Measurements from ENCODE around the gene RPL6.
"Not testable (repeated sequence)": the region's sequence is repeated elsewhere in the genome, so short reads cannot be mapped to it uniquely, and the experiment has no call there.

The RPL6 gene

DNA sequence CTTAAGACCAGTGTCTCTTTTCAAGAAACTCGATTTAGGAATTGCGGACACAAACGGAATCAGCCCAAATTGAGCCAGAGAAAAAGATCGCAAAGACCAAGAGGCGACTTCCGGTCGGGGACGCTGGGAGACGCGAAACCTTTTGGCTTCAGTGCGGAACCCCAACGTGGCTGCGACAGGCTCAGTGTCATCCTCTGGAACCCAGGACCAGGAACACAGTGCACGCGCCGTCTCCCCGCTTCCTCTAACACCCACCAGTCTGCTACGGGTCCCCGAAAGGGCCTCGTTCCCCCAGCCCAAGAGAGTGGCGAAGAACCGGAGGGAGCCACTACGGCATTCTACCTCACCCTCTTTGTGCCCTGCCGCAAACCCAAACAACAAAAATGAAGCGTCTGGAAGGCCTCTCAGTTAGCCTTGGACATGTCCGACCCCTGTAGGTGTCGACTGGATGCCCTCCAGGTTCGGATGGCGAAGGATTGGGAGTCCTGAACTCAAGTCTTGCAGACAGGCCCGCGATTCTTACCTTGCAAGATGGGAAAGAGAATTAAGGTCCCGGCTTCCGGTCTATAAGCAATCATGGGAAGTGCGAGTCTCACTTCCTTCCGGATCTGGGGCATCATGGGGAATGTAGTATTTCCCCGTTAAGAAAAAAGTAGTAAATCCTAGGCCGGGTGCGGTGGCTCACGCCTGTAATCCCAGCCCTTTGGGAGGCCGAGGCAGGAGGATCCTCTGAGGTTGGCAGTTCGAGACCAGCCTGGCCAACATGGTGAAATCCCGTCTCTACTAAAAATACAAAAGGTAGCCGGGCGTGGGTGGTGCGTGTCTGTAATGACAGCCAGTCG, at the start of gene RPL6:
RPL6 (minus strand) TSS at position 542 of the 842 bp plus-strand sequence. CDS start 949 bp downstream, outside the sequence.
- DNase-seq, result peak; percentile 71

DNA sequence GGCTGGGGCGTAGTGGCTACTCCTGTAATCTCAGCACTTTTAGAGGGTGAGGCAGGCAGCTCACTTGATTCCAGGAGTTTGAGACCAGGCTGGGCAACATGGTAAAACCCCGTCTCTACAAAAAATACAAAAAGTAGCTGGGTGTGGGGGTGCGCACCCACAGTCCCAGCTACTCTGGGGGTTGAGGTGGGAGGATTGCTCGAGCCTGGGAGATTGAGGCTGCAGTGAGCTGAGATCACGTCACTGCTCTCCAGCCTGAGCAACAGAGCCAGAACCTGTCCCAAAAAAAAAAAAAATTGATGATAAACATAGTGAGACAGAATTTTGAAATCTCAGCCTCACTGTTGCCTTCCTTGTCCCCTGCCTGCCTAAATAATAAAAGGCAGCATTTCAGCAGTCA, 49.3 kb upstream of the RPL6 start:
- no peak for DNase-seq

DNA sequence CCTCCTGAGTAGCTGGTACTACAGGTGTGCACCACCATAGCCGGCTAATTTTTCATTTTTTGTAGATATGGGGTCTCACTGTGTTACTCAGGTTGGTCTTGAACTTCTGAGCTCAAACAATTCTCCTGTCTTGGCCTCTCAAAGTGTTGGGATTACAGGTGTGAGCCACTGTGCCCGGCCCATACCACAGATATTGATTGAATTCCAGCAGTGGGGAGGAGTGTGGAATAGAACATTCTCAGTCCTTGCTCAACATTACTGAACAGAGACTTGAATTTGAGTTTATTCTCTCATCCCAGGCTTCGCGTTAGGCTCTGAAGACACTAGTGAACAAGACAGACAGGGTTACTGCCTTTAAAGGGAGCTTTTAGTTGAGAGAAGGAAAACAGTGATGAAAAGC, 48.9 kb upstream of the RPL6 start:
- no peak for DNase-seq

DNA sequence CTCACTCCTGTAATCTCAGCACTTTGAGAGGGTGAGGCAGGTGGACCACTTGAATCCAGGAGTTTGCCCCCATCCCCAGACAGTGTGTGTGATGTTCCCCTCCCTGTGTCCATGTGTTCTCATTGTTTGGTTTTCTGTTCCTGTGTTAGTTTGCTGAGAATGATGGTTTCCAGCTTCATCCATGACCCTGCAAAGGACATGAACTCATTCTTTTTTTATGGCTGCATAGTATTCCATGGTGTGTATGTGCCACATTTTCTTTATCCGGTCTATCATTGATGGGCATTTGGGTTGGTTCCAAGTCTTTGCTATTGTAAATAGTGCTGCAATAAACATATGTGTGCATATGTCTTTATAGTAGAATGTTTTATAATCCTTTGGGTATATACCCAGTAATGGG, 47.7 kb upstream of the RPL6 start:
- not testable (repeated sequence) for DNase-seq

DNA sequence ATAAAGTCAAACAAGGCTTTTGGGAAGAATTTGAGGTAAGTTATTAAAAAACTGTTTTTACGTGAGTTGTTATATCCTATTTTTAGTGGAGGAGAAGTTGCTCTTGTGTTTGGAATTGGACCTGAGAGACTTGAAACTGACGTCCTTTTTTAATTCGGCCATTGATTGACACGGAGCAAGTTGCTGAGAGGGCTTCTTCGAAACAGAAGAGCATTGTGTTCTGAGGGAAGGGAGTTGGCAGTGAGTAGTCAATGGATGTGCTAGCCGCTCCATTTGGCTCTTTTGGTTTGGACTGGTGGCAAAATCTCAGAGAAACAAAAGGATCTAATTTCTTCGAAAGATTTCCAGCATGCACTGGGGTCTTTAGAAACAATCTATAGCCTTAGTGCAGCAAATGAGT, 46.6 kb upstream of the RPL6 start:
- no peak for DNase-seq

DNA sequence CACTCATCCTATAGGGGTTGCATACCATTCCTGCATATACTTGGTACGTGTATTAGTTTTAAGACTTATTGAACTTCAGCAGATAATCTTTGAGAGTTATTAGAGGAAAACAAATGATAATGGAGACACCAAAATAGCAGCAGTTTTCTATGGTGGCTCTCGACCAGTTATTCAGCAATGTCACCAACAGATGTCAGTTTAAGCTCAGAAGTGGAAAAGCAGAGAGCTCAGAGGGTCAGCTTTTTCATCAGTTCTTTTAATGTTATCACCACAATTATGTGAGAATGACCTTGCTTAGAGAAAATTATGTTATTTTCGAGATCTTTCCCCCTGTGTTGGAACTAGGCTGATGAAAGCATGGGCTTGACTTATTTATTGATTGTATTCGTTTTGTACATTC, 41.3 kb upstream of the RPL6 start:
- no peak for DNase-seq

DNA sequence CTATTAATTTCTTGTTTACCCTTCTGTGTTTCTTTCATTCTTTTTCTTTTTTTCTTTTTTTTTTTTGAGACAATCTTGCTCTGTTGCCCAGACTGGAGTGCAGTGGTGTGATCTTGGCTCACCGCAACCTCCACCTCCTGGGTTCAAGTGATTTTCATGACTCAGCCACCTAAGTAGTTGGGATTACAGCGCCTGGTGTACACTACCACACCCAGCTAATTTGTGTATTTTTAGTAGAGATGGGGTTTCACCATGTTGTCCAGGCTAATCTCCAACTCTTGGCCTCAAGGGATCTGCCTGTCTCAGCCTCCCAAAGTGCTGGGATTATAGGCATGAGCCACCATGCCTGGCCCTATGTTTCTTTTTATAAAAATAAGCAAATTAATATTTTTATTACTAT, 38.8 kb upstream of the RPL6 start:
- DNase-seq, result not testable (repeated sequence)

DNA sequence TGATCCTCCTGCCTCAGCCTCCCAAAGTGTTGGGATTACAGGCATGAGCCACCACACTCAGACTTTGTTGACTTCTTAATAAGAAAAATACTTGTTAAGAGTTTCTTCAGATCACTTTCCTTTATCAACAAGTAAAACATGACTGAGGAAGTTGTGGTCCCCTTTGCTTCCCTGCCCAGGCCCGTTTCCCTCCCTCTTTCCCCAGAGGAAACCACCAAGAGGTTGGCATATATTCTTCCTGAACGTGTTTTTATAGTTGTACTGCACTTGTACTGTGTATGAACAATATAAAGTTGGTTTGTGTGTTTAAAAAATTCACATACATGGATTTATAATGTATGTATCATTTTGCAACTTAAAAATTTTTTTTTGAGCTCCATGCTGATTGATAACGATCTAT, 37.7 kb upstream of the RPL6 start:
- no peak for DNase-seq

DNA sequence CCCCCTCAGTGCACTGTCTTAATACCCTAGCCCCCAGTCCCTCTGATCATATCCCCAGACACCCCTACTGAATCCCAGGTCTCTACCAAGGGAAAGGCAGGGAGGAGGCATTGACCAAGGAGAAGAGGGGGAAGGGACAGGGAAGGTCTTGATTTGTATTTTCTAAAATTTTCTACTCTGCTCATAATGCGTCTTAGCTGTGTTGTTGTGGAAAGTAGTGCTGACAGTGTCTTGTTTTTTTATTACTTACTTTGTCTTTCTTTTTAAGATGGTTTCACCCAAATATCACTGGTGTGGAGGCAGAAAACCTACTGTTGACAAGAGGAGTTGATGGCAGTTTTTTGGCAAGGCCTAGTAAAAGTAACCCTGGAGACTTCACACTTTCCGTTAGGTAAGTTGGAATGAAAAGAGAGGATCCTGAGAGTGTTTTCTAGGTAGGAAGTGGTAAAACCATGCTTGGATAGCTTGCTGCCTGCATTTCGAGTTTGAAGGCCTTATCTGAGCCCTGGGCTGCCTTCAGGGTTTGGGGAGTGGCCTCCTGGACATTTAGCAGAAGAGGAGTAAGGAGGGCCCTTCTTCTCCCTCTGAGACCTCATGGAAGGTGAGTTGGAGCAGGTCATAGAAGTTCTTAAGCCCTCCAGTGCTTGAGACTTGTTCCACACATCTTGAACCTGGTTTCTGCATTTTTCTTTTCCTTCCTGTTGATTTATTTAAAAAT, 36.8 kb upstream of the RPL6 start:
- DNase-seq, result no peak

DNA sequence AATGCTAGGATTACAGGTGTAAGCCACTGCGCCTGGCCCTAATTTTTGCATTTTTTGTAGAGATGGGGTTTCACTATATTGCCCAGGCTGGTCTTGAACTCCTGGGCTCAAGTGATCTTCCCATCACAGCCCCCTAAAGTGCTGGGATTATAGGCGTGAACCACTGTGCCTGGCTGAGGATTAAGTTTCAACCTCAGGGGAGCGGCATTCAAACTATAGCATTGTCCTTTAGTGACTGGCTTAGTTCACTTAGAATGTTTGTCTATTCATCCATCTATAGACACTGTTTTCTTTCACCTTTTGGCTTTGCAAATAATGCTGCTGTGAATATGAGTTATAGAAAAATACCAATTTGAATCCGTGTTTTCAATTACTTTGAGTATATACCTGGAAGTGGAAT, 34.5 kb upstream of the RPL6 start:
- no peak for DNase-seq

DNA sequence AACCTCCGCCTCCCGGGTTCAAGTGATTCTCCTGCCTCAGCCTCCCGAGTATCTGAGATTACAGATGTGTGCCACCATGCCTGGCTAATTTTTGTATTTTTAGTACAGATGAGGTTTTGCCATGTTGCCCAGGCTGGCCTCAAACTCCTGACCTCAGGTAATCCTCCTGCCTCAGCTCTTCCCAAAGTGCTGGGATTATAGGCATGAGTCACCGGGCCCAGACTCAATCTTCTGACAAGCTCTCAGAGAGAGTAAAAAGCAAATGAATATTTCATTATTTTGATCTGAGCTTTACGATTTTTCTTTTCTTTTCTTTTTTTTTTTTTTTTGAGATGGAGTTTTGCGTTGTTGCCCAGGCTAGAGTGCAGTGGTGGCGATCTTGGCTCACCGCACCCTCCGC, 31.2 kb upstream of the RPL6 start:
- DNase-seq, result not testable (repeated sequence)

DNA sequence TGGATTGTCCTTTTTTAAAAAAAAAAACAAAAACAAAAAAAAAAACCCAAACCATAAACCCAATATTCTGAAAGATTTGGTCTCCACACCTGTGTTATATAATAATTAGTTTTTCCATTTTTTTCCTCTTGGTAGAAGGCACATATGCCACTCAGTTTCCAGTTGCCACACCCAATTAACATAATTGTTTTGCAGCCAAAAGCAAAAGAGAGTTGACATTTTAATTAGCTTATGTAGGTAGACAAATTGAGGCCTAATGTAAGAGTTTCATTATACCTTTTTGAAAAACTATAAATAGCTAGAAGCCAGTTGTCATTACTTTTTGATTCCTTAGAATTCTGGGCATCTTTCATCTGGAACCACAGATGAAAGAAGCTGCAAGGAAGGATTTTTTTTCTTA, 30.4 kb upstream of the RPL6 start:
- DNase-seq, result no peak

DNA sequence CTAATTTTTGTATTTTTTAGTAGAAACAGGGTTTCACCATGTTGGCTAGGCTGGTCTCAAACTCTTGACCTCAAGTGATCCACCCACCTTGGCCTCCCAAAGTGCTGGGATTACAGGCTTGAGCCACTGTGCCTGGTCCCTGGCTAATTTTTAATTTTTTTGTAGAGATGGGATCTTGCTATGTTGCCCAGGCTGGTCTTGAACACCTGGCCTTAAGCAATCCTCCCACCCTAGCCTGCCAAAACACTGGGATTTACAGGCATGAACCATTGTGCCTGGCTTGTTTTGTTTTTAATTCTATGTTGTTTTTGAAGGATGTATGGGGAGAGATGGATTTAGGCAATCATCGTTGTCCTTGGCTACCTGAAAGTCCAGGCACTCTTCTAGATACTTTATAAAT, 29.2 kb upstream of the RPL6 start:
- DNase-seq, result not testable (repeated sequence)

DNA sequence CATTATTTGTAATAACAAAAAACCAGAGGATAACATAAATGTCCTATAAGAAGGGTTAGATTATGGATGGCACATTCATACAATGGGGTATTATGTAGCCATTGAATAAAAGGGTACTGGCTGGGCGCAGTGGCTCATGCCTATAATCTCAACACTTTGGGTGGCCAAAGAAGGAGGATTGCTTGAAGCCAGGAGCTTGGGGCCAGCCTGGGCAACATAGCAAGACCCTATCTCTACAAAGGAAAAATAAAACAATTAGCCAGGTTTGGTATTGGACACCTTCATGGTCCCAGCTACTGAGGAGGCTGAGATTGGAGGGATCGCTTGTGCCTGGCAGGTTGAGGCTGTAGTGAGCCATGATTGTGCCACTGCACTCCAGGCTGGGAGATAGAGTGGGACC, 24.1 kb upstream of the RPL6 start:
- no peak for DNase-seq

DNA sequence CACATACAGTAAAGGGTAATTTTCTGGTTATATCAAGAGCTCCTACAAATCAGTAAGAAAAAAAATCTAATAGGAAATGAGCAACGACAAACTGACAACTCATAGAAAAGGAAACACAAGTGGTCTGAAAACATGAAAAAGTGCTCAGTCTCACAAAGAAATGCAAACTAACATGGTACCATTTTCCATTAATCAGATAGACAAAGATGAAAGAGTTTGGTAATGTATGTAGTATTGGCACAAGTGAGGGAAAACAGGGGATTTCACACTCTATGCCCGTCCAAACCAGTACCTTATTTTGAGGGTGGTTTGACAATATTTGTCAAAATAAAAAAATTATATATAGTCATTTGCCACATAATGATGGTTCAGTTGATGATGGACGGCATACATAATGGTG, 22.6 kb upstream of the RPL6 start:
- DNase-seq, result no peak

DNA sequence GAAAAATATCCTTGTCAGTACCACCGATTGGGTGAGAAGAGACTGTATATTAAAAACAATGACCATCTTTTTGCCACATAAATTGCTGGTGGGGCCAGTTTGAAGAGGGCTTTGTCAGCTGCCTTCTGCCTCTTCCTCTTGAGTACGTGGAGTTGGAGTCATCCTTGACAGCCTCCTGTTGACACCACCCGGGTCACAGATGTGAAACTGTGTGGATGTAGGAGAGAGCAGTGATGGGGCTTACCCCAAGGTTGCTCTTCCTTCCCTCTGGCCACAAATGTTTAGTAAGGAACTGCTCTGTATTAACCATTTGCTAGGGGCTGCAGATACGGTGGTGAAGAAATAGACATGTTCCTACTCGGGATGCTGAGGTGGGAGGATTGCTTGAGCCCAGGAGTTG, 21.5 kb upstream of the RPL6 start:
- DNase-seq, result no peak

DNA sequence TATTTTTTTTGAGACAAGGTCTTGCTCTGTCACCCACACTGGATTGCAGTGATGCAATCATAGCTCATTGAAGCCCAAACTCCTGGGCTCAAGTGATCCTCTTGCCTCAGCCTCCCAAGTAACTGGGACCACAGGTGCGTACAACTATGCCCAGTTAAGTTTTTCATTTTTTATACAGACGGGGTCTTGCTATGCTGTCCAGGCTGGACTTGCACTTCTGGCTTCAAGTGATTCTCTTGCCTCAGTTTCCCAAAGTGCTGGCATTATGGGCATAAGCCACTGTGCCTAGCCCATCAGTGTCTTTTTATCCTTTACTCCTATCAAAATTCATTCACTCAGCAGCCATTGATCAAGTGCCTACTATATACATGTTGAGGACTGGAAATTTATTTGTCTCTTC, 18.4 kb upstream of the RPL6 start:
- no peak for DNase-seq

DNA sequence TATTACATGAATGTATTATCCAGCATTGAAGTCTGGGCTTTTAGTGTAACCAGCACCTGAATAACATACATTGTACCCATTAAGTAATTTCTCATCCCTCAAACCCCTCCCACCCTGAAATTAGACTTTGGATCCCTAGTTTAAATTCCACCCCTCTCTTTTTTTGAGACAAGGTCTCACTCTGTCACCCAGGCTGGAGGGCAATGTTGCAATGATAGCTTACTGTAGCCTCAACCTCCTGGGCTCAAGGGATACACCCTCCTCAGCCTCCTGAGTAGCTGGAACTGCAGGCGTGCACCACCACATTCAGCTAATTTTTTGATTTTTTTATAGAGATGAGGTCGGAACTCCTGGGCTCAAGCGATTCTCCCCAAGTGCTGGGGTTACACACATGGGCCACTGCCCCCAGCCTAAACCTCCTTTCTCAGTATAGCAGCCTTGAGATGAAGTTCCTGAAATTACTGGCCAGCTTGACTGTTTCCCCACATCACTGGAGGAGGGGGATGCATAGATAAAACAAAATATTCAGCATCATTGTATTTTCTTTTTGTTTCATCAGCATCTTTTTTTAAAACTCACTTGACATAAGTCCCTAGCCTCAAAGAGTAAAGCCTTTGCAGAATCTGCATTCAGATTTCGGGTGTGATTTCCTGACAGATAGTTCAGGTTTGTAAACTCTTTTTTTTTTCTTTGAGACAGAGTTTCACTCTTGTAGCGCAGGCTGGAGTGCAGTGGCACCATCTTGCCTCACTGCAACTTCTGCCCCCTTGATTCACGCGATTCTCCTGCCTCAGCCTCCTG, 16.4 kb upstream of the RPL6 start:
- no peak for DNase-seq

DNA sequence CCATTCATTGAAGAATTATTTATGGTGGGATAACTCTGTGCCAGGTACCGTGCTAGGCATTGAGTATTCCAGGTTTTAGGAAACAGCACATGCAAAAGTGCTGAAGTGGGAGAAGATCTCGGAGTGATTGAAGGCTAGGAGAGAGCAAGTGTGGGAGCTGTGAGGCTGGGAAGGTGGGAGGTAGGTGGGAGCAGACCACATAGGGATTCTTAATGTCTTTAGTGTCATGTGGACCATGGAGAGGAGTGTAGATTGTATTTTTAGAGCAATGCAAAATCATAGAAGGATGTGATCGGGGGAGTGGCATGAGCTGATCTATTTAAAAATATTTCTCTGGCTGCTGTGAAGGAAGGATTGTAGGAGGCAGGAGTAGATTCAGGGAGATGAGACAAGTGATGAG, 14.7 kb upstream of the RPL6 start:
- no peak for DNase-seq

DNA sequence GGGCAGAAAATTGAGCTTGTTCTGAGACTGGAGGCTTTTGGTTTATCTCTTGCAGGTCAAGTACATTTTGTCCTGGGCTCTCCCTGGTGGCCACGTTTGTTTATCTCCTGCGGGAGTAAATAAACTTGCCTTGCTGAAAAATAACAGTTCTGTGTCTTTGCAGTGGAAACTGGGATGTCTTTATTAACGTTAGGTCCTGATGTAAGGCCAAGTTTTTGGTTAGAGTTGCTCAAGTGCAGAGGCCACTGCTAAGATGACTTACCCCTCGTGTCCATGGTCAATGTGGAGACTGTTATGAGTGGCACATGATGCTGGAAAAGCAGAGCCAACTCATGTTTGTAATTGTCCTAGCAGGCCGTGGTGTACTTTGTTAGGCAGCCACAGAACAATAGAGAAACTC, 13.1 kb upstream of the RPL6 start:
- DNase-seq, result no peak

DNA sequence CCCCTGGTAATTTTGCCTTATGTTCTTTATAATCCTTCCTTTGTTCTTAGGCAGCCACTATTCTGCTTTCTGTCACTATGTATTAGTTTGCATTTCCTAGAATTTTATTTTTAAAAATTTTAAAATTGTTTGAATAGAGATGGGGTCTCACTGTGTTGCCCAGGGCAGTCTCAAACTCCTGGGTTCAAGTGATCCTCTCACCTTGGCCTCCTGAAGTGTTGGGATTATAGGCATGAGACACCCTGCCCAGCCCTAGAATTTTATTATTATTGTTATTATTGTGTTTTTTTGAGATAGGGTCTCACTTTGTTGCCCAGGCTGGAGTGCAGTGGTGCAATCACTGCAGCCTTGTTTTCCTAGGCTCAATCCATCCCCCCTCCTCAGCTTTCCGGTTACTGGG, 12.0 kb upstream of the RPL6 start:
- no peak for DNase-seq

DNA sequence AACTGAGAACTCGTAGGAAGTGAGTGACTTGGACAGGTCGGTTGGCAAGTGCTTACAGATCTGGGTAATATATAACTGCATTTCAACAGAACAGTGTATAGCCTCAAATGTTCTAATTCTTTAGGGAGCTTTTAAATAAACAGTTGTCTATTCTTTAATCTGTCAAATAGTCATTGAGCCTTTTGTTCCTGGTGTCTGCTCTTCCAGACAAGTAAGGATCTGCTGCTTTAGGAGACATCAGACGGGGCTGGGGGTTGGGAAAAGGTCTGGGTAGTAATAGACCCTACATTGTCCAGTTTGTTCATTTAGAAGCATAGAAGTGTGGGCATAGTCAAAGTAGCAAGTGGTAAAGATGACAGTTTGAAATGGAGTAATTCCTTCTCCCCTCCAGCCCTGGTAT, 11.3 kb upstream of the RPL6 start:
- no peak for DNase-seq

DNA sequence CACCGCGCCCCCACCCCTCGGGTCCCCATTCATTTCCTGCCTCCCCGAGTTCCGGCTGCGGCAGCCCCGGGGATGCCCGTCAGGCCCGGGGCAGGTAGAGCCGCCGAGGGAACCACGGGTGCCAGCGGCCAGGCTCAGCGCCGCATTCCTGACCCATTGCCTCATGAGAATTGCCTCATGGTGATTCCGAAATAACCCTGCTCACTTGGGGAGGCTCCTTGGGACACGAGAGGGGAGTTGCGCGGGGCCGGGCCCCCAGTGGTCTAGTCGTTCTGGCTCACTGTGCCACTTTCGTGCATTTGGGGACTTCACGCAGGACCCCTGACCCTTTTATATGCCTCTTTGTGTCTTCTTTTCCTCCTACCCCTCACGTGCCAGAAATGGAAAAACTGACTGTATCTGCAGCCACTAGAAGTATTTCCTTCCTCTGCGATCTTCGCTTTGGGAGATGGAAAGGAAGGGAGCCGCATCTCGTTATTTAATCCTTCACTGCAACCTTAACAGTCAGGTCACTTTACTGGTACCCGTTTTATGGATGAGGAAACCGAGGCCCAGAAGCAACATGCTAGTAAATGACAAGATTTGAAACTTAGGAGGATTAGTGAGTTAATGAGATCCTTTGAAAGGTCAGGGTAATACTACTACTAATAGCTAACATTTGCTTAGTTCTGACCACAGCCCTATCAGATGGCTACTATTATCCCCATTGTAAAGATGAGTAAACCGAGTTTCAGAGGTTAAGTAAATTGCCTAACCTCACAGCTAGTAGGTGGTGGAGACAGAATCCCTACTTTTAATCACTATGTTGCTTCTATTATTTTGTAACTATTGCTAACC, 10.1 kb upstream of the RPL6 start:
- DNase-seq, result no peak

Data from stimulated activated naive CD4-positive, alpha-beta T cell treated with Interleukin-2 at 50 U/mL for 16 hours (primary cell).